ENCODE data around the gene KCNA5.

Gene KCNA5

DNA sequence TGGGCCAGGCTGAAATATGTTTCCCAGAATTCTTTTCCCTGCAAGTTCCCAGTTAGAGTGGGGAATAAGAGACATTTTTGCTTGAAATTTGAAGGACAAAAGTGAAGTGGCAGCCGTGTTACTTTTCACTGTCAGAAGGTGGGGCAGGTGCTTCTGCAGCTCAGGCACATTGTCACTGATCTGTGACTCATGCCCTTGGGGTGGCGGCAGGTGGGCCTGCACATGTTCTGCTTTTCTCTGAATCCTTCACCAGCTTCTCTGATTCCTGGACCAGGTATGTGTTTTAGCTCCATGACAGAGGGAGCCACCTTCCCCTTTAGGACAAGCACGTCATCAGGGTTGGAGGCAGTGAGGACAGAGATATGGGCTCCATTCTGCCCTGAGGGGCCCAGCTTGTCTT lies 11.7 kb upstream of the KCNA5 start:
- Histone ChIP-seq H3K9me3 (ENCODE audit: control insufficient read depth, low read length) (no peaks in the 10 kb centered on the region), H3K4me1 (ENCODE audit: control insufficient read depth, insufficient read depth, low read length) (no peaks in the 10 kb centered on the region), H3K4me3 (ENCODE audit: low read length) (no peak overlapping the region), H3K36me3 (ENCODE audit: control insufficient read depth, insufficient read depth, low read length) (no peaks in the 10 kb centered on the region), H3K9ac (ENCODE audit: low read length) (no peak overlapping the region), H3K27me3 (ENCODE audit: control insufficient read depth, insufficient read depth, low read length) (no peaks in the 10 kb centered on the region)

DNA sequence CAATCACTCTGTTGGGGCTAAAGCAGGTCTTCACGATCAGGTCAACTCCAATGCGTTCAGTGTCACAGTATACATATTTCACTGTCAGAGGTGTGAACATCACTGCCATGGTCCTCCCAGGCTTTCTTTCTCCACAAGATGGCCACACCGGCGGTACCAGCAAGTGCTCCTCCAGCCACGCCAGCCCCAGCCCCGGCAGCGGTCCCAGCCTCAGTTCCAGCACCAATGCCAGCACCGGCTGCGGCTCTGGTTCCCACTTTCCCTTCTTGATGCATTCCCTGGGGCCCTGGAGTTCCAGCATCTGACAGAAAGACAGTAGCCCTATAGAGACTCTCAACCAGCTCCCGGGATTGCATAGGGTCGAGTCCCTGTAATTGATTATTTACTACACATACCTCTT lies 10.9 kb upstream of the KCNA5 start:
- Histone ChIP-seq H3K9me3 (ENCODE audit: control insufficient read depth, low read length) (no peaks in the 10 kb centered on the region), H3K4me1 (ENCODE audit: control insufficient read depth, insufficient read depth, low read length) (no peaks in the 10 kb centered on the region), H3K27me3 (ENCODE audit: control insufficient read depth, insufficient read depth, low read length) (no peaks in the 10 kb centered on the region), H3K4me3 (ENCODE audit: low read length) (no peak overlapping the region), H3K9ac (ENCODE audit: low read length) (no peak overlapping the region), H3K36me3 (ENCODE audit: control insufficient read depth, insufficient read depth, low read length) (no peaks in the 10 kb centered on the region)

DNA sequence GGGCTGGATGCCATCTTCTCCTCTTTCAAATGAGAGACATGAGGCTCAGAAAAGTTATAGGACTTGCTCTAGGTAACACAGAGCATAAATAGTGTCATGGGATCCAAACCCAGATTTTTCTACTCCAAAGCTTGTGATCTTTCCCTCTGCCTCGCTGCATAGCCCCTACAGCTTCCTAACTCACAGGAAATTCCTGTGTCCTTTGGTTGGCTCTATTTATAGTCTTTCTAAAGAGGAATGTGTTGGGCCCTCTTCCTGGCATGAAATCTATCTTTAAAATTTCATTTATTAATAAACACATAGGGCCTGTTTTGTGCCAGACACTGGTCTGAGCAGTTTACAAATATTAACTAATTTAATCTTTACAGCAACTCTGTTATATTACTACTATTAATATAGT lies 9.8 kb upstream of the KCNA5 start:
- Histone ChIP-seq H3K9me3 (ENCODE audit: control insufficient read depth, low read length) (no peaks in the 10 kb centered on the region), H3K36me3 (ENCODE audit: control insufficient read depth, insufficient read depth, low read length) (no peaks in the 10 kb centered on the region), H3K9ac (ENCODE audit: low read length) (no peak overlapping the region), H3K27me3 (ENCODE audit: control insufficient read depth, insufficient read depth, low read length) (no peaks in the 10 kb centered on the region), H3K4me3 (ENCODE audit: low read length) (no peak overlapping the region), H3K4me1 (ENCODE audit: control insufficient read depth, insufficient read depth, low read length) (no peaks in the 10 kb centered on the region)

DNA sequence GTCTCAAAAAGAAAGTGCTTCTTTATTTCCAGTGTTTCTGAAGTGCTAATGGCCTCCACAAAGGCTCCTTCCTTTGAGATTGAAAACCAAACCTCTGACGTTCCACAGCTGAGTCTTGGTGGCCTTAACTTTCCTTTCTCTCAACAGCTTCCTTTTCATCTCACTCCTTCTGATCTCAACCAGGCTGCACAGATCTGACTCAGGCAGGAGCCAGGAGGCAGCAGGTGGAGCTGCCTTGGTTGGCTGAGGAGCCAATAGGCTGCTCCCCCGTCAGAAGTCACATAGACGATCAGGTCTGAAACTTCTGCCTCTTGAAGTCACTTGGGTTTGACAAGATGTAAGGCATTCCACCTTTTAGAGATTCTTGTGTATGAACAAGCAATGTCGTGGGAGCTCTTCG lies 9.1 kb upstream of the KCNA5 start:
- Histone ChIP-seq H3K27me3 (ENCODE audit: control insufficient read depth, insufficient read depth, low read length) (no peaks in the 10 kb centered on the region), H3K9me3 (ENCODE audit: control insufficient read depth, low read length) (no peaks in the 10 kb centered on the region), H3K9ac (ENCODE audit: low read length) (no peak overlapping the region), H3K4me3 (ENCODE audit: low read length) (no peak overlapping the region), H3K36me3 (ENCODE audit: control insufficient read depth, insufficient read depth, low read length) (no peaks in the 10 kb centered on the region), H3K4me1 (ENCODE audit: control insufficient read depth, insufficient read depth, low read length) (no peaks in the 10 kb centered on the region)

- Histone ChIP-seq H3K9me3 (ENCODE audit: control insufficient read depth, low read length) (no peaks in the 10 kb centered on the region), H3K36me3 (ENCODE audit: control insufficient read depth, insufficient read depth, low read length) (no peaks in the 10 kb centered on the region), H3K9ac (ENCODE audit: low read length) (no peak overlapping the region), H3K4me1 (ENCODE audit: control insufficient read depth, insufficient read depth, low read length) (no peaks in the 10 kb centered on the region), H3K4me3 (ENCODE audit: low read length) (no peak overlapping the region), H3K27me3 (ENCODE audit: control insufficient read depth, insufficient read depth, low read length) (peaks cover 5% of the 10 kb centered on the region)
Observed at GRCh38 chr12:5035618-5036017, 8.1 kb upstream of the KCNA5 start.

DNA sequence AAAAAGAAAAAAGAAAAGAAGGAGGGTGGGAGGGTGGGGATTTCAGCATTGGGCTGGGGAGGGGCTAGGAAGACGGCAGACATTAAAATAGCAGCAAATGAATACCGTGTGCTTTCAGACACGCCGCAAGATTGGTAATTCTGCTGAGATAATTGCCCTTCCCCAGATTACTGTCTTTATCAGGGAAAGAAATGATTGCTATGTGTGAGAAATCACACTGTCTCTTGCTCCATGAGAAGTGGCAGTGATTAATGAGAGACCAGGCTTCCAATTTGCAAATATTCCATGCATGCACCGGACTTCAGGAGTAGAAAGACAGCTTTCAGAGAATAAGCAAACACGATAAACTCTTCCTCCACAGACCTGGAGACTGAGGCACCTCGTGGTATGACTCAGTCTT lies 7.6 kb upstream of the KCNA5 start:
- no peak overlapping the region for H3K4me3 ChIP-seq (ENCODE audit: low read length)
- H3K27me3 ChIP-seq (ENCODE audit: control insufficient read depth, insufficient read depth, low read length): peaks cover 5% of the 10 kb centered on the region
- H3K9me3 ChIP-seq (ENCODE audit: control insufficient read depth, low read length): no peaks in the 10 kb centered on the region
- H3K36me3 ChIP-seq (ENCODE audit: control insufficient read depth, insufficient read depth, low read length): no peaks in the 10 kb centered on the region
- H3K9ac ChIP-seq (ENCODE audit: low read length): no peak overlapping the region
- H3K4me1 ChIP-seq (ENCODE audit: control insufficient read depth, insufficient read depth, low read length): no peaks in the 10 kb centered on the region

DNA sequence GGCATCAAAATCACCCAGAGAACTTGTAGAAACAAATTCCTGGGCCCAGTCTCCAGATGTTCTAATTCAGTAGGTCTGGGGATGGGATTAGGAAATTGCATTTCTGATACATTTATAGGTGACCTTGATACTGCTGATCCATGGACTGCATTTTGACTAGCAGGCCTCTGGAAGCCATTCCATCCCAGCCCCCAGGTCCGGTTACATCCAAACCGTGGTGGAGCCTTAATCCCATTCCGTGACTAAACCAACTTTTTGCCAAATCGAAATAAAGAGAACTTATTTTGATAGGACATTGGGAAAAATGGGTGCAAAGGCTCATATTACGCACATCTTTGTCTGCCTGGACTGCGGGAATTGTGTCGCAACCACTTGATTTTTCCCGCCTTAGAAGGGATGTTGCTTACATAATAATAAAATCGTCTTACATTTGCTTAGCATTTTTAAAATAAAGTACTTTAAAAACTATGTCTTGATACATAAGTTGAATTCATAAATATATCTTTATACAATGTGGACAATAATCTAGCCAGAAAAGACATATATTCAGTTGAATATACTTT lies 5.8 kb upstream of the KCNA5 start:
- no peak overlapping the region for H3K9ac ChIP-seq (ENCODE audit: low read length)
- no peak overlapping the region for H3K4me3 ChIP-seq (ENCODE audit: low read length)
- H3K9me3 ChIP-seq (ENCODE audit: control insufficient read depth, low read length): no peaks in the 10 kb centered on the region
- H3K36me3 ChIP-seq (ENCODE audit: control insufficient read depth, insufficient read depth, low read length): no peaks in the 10 kb centered on the region
- no peaks in the 10 kb centered on the region for H3K4me1 ChIP-seq (ENCODE audit: control insufficient read depth, insufficient read depth, low read length)
- peaks cover 5% of the 10 kb centered on the region for H3K27me3 ChIP-seq (ENCODE audit: control insufficient read depth, insufficient read depth, low read length)

GRCh38 chr12:5038781-5039311 lies 4.8 kb upstream of the KCNA5 start:
- Histone ChIP-seq H3K27me3 (ENCODE audit: control insufficient read depth, insufficient read depth, low read length) (peaks cover 14% of the 10 kb centered on the region), H3K4me3 (ENCODE audit: low read length) (no peak overlapping the region), H3K4me1 (ENCODE audit: control insufficient read depth, insufficient read depth, low read length) (no peaks in the 10 kb centered on the region), H3K36me3 (ENCODE audit: control insufficient read depth, insufficient read depth, low read length) (no peaks in the 10 kb centered on the region), H3K9me3 (ENCODE audit: control insufficient read depth, low read length) (no peaks in the 10 kb centered on the region), H3K9ac (ENCODE audit: low read length) (no peak overlapping the region)

DNA sequence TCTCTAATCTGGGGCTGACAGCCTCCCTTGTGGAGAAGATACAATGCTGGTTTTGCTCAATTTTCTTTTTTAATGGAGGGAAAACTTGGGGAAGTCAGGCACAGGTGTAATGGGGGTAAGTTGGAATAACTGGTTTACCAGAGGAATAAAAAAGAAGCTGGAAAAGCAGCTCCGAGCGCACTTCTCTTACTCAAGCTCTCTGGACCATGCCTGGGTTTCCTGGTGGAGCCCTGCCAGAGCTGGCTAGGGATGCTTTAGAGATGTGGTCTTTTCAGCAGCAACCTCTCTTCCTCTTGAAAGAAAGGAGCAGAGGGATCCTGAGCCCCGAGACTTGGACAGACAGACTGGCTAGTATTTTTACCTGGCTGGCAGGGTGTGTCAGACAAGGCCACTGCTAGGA lies 3.9 kb upstream of the KCNA5 start:
- H3K9ac ChIP-seq (ENCODE audit: low read length): no peak overlapping the region
- peaks cover 18% of the 10 kb centered on the region for H3K27me3 ChIP-seq (ENCODE audit: control insufficient read depth, insufficient read depth, low read length)
- H3K4me1 ChIP-seq (ENCODE audit: control insufficient read depth, insufficient read depth, low read length): no peaks in the 10 kb centered on the region
- no peaks in the 10 kb centered on the region for H3K36me3 ChIP-seq (ENCODE audit: control insufficient read depth, insufficient read depth, low read length)
- H3K4me3 ChIP-seq (ENCODE audit: low read length): no peak overlapping the region
- H3K9me3 ChIP-seq (ENCODE audit: control insufficient read depth, low read length): no peaks in the 10 kb centered on the region

- Histone ChIP-seq H3K4me1 (ENCODE audit: control insufficient read depth, insufficient read depth, low read length) (no peaks in the 10 kb centered on the region), H3K9me3 (ENCODE audit: control insufficient read depth, low read length) (no peaks in the 10 kb centered on the region), H3K27me3 (ENCODE audit: control insufficient read depth, insufficient read depth, low read length) (peaks cover 18% of the 10 kb centered on the region), H3K4me3 (ENCODE audit: low read length) (no peak overlapping the region), H3K36me3 (ENCODE audit: control insufficient read depth, insufficient read depth, low read length) (no peaks in the 10 kb centered on the region), H3K9ac (ENCODE audit: low read length) (no peak overlapping the region)
Observed at GRCh38 chr12:5040368-5040767, 3.3 kb upstream of the KCNA5 start.

DNA sequence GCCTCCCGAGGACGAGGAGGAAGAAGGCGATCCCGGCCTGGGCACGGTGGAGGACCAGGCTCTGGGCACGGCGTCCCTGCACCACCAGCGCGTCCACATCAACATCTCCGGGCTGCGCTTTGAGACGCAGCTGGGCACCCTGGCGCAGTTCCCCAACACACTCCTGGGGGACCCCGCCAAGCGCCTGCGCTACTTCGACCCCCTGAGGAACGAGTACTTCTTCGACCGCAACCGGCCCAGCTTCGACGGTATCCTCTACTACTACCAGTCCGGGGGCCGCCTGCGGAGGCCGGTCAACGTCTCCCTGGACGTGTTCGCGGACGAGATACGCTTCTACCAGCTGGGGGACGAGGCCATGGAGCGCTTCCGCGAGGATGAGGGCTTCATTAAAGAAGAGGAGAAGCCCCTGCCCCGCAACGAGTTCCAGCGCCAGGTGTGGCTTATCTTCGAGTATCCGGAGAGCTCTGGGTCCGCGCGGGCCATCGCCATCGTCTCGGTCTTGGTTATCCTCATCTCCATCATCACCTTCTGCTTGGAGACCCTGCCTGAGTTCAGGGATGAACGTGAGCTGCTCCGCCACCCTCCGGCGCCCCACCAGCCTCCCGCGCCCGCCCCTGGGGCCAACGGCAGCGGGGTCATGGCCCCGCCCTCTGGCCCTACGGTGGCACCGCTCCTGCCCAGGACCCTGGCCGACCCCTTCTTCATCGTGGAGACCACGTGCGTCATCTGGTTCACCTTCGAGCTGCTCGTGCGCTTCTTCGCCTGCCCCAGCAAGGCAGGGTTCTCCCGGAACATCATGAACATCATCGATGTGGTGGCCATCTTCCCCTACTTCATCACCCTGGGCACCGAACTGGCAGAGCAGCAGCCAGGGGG lies 979 bp downstream of the KCNA5 start:
- Histone ChIP-seq H3K36me3 (ENCODE audit: control insufficient read depth, insufficient read depth, low read length) (no peaks in the 10 kb centered on the region), H3K4me3 (ENCODE audit: low read length) (no peak overlapping the region), H3K9me3 (ENCODE audit: control insufficient read depth, low read length) (no peaks in the 10 kb centered on the region), H3K9ac (ENCODE audit: low read length) (no peak overlapping the region), H3K4me1 (ENCODE audit: control insufficient read depth, insufficient read depth, low read length) (no peaks in the 10 kb centered on the region), H3K27me3 (ENCODE audit: control insufficient read depth, insufficient read depth, low read length) (peaks cover 25% of the 10 kb centered on the region)

- Histone ChIP-seq H3K4me3 (ENCODE audit: low read length) (no peak overlapping the region), H3K4me1 (ENCODE audit: control insufficient read depth, insufficient read depth, low read length) (no peaks in the 10 kb centered on the region), H3K27me3 (ENCODE audit: control insufficient read depth, insufficient read depth, low read length) (peaks cover 20% of the 10 kb centered on the region), H3K9me3 (ENCODE audit: control insufficient read depth, low read length) (no peaks in the 10 kb centered on the region), H3K36me3 (ENCODE audit: control insufficient read depth, insufficient read depth, low read length) (no peaks in the 10 kb centered on the region), H3K9ac (ENCODE audit: low read length) (no peak overlapping the region)
Observed at GRCh38 chr12:5047094-5047493, 3.4 kb downstream of the KCNA5 start.
